ENCODE measurements around the gene ACVR1C. TPM values are rescaled to one million over a fixed set of nuclear protein-coding genes. Genes with fewer than 3 reads are reported as not detected.

The ACVR1C gene
- total and polyA plus RNA-seq, 3 experiments from 2014 or later, result 0.60 to 0.66 (median 0.61) TPM

GRCh38 chr2:157506586-157506985 is 122.1 kb downstream of the ACVR1C start:
- ChIA-PET CTCF (interaction anchor here (1.0 kb wide), 1 partner anchor 504 kb away, joined by 3 read pairs; no protein-coding TSS in a partner anchor), POLR2A (no interaction called here)
- Histone ChIP-seq H3K36me3 (ENCODE audit: insufficient read depth, low read length) (no peaks in the 10 kb centered on the region), H3K27ac (ENCODE audit: low read depth, low read length) (no peak overlapping the region), H3K27me3 (ENCODE audit: insufficient read depth, low read length, poor library complexity, severe bottlenecking) (no peaks in the 10 kb centered on the region), H3K4me1 (ENCODE audit: insufficient read depth, low read length) (no peaks in the 10 kb centered on the region), H3K4me3 (ENCODE audit: low read length) (no peak overlapping the region), H3K9me3 (ENCODE audit: low read length) (no peaks in the 10 kb centered on the region)
- no peak for DNase-seq
- Mint-ChIP-seq H3K4me3 (no peak overlapping the region), H3K27ac (no peak overlapping the region), H3K27me3 (peaks cover 5 to 42% of the 10 kb centered on the region in 2 donors), H3K9me3 (peaks cover 4 to 11% (median 9%) of the 10 kb centered on the region in 5 donors), H3K4me1 (peaks cover 0 to 2% (median under 1%) of the 10 kb centered on the region in 3 donors), H3K36me3 (peaks cover 0 to 20% (median 0%) of the 10 kb centered on the region in 3 donors)

GRCh38 chr2:157504623-157505022 is 124.0 kb downstream of the ACVR1C start:
- H3K27ac ChIP-seq (ENCODE audit: low read depth, low read length), result no peak overlapping the region
- POLR2A ChIA-PET, result no interaction called here

DNA sequence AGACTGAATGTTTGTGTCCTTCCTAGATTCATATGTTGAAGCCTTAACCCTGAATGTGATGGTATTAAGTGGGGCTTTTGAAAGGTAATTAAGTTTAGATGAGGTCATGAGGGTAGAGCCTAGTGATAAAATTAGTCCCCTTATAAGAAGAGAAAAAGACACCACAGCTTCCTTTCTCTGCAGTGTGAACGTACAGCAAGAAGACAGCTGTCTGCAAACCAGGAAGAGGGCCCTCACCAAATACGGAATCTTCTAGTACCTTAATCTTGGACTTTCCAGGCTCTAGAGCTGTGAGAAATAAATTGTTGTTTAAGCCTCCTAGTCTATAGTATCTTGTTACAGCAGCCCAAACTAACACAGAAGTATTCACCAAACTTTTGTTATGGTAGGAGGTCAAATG is 127.6 kb downstream of the ACVR1C start:
- Mint-ChIP-seq H3K27ac (no peak overlapping the region), H3K36me3 (peaks cover 0 to 13% (median 0%) of the 10 kb centered on the region in 3 donors), H3K4me1 (peaks cover 9 to 15% (median 14%) of the 10 kb centered on the region in 3 donors), H3K9me3 (peaks cover 0 to 8% (median 5%) of the 10 kb centered on the region in 5 donors), H3K27me3 (peaks cover 3 to 9% of the 10 kb centered on the region in 2 donors), H3K4me3 (no peak overlapping the region)
- ChIA-PET CTCF (interaction anchor here (1.0 kb wide), 1 partner anchor 173 kb away, joined by 3 read pairs; no protein-coding TSS in a partner anchor), POLR2A (no interaction called here)
- no peak overlapping the region for H3K27ac ChIP-seq (ENCODE audit: low read depth, low read length)
- H3K4me1 ChIP-seq (ENCODE audit: insufficient read depth, low read length), result no peaks in the 10 kb centered on the region
- H3K36me3 ChIP-seq (ENCODE audit: insufficient read depth, low read length), result no peaks in the 10 kb centered on the region
- no peaks in the 10 kb centered on the region for H3K9me3 ChIP-seq (ENCODE audit: low read length)
- no peak overlapping the region for H3K4me3 ChIP-seq (ENCODE audit: low read length)
- H3K27me3 ChIP-seq (ENCODE audit: insufficient read depth, low read length, poor library complexity, severe bottlenecking), result no peaks in the 10 kb centered on the region
- no peak for DNase-seq

More at GRCh38 chr2:157504623-157505022, 124.0 kb downstream of the ACVR1C start:
- Mint-ChIP-seq H3K36me3 (peaks cover 0 to 20% (median 0%) of the 10 kb centered on the region in 3 donors), H3K4me1 (peaks cover 10% of the 10 kb centered on the region in 3 donors), H3K27me3 (peaks cover 5 to 32% of the 10 kb centered on the region in 2 donors), H3K4me3 (no peak overlapping the region), H3K9me3 (peaks cover 4 to 11% (median 9%) of the 10 kb centered on the region in 5 donors), H3K27ac (no peak overlapping the region)
- H3K9me3 ChIP-seq (ENCODE audit: low read length), result no peaks in the 10 kb centered on the region
- H3K36me3 ChIP-seq (ENCODE audit: insufficient read depth, low read length), result no peaks in the 10 kb centered on the region
- no peak for DNase-seq
- H3K4me1 ChIP-seq (ENCODE audit: insufficient read depth, low read length), result no peaks in the 10 kb centered on the region
- CTCF ChIA-PET, result interaction anchor here (1.0 to 1.7 kb wide), 3 partner anchors 12 to 203 kb away, joined by 3 to 4 read pairs (median 3); no protein-coding TSS in a partner anchor
- H3K4me3 ChIP-seq (ENCODE audit: low read length), result no peak overlapping the region
- no peaks in the 10 kb centered on the region for H3K27me3 ChIP-seq (ENCODE audit: insufficient read depth, low read length, poor library complexity, severe bottlenecking)

GRCh38 chr2:157500334-157500733 is 128.3 kb downstream of the ACVR1C start:
- POLR2A ChIA-PET, result no interaction called here
- no peak overlapping the region for H3K27ac Mint-ChIP-seq
- peaks cover 2 to 5% of the 10 kb centered on the region in 2 donors for H3K27me3 Mint-ChIP-seq
- no peak overlapping the region for H3K27ac ChIP-seq (ENCODE audit: low read depth, low read length)
- H3K36me3 ChIP-seq (ENCODE audit: insufficient read depth, low read length), result no peaks in the 10 kb centered on the region
- H3K4me3 ChIP-seq (ENCODE audit: low read length), result no peak overlapping the region
- no peaks in the 10 kb centered on the region for H3K4me1 ChIP-seq (ENCODE audit: insufficient read depth, low read length)
- H3K9me3 ChIP-seq (ENCODE audit: low read length), result no peaks in the 10 kb centered on the region
- no peak overlapping the region for H3K4me3 Mint-ChIP-seq
- peaks cover 0 to 5% (median 2%) of the 10 kb centered on the region in 5 donors for H3K9me3 Mint-ChIP-seq
- H3K36me3 Mint-ChIP-seq, result peaks cover 0 to 7% (median 0%) of the 10 kb centered on the region in 3 donors
- H3K27me3 ChIP-seq (ENCODE audit: insufficient read depth, low read length, poor library complexity, severe bottlenecking), result no peaks in the 10 kb centered on the region
- CTCF ChIA-PET, result interaction anchor here (1.0 kb wide), 1 partner anchor 173 kb away, joined by 3 read pairs; no protein-coding TSS in a partner anchor
- H3K4me1 Mint-ChIP-seq, result peaks cover 9 to 15% (median 14%) of the 10 kb centered on the region in 3 donors
- DNase-seq, result no peak

DNA sequence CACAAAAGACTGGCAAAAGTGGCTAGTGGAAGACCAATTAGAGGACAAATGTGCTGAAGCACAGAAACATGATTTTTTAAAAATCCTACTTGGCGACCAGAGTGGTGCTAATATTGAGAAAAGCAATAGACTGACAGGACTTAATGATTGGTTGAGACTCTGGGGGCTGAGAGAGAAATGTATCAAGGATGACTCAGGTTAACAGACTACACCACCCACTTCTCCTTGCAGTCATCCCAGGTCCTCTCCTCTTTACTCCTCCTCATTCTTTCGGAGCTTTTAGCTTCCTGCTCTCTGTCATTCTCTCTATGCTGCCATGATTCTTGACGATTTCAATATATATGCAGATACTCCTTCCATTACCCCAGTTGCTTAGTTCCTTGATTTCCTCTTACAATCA is 130.2 kb downstream of the ACVR1C start:
- Mint-ChIP-seq H3K4me1 (peaks cover 12 to 22% (median 18%) of the 10 kb centered on the region in 3 donors), H3K9me3 (no peaks in the 10 kb centered on the region), H3K27ac (no peak overlapping the region), H3K27me3 (peaks cover 0 to 1% of the 10 kb centered on the region in 2 donors), H3K4me3 (no peak overlapping the region), H3K36me3 (no peaks in the 10 kb centered on the region)
- Histone ChIP-seq H3K4me3 (ENCODE audit: low read length) (no peak overlapping the region), H3K9me3 (ENCODE audit: low read length) (no peaks in the 10 kb centered on the region), H3K36me3 (ENCODE audit: insufficient read depth, low read length) (no peaks in the 10 kb centered on the region), H3K4me1 (ENCODE audit: insufficient read depth, low read length) (no peaks in the 10 kb centered on the region), H3K27ac (ENCODE audit: low read depth, low read length) (no peak overlapping the region), H3K27me3 (ENCODE audit: insufficient read depth, low read length, poor library complexity, severe bottlenecking) (no peaks in the 10 kb centered on the region)
- POLR2A ChIA-PET, result no interaction called here
- DNase-seq, result no peak
- CTCF ChIA-PET, result interaction anchor here (1.3 to 2.2 kb wide), 3 partner anchors 15 to 172 kb away, joined by 3 to 15 read pairs (median 4); partner anchors contain the start of gene ERMN

DNA sequence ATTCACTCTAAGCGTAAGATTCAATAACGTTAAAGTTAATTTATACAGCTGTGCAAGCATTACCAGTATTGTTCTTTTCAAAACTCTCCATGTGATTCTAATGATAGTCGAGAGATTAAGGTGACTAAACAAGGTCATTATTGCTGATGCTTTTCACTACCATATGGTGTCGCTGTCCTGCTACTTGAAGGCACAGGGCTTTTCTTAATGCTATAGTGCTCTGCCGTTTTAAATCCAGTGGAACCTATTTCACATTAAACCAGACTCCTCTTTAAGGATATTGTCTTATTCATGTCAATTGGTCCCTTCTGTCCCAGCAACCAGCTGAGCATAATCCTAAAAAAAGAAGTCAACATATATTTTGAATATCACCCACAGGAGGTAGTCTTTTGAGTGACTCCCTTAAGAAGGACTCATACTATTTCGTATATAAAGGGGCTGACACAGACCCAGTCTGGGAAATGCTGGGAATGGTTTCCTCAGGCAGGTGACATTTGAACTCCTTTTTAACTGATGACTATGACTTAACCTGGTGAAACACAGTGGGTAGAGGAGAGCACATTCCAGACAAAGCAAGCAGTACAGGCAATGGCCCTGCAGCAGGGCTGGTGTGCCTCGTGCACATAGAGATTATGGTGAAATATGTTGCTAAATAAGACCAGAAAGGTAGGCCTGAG is 130.9 kb downstream of the ACVR1C start:
- POLR2A ChIA-PET, result no interaction called here
- Histone ChIP-seq H3K9me3 (ENCODE audit: low read length) (no peaks in the 10 kb centered on the region), H3K27ac (ENCODE audit: low read depth, low read length) (no peak overlapping the region), H3K4me1 (ENCODE audit: insufficient read depth, low read length) (peaks cover under 1% of the 10 kb centered on the region), H3K4me3 (ENCODE audit: low read length) (no peak overlapping the region), H3K36me3 (ENCODE audit: insufficient read depth, low read length) (no peaks in the 10 kb centered on the region), H3K27me3 (ENCODE audit: insufficient read depth, low read length, poor library complexity, severe bottlenecking) (no peaks in the 10 kb centered on the region)
- Mint-ChIP-seq H3K4me1 (peaks cover 19 to 30% (median 25%) of the 10 kb centered on the region in 3 donors), H3K27me3 (peaks cover 0 to 1% of the 10 kb centered on the region in 2 donors), H3K36me3 (no peaks in the 10 kb centered on the region), H3K4me3 (no peak overlapping the region), H3K27ac (no peak overlapping the region), H3K9me3 (no peaks in the 10 kb centered on the region)
- CTCF ChIA-PET, result interaction anchor here (0.8 to 2.2 kb wide), 12 partner anchors 10 to 520 kb away, joined by 3 to 15 read pairs (median 4); partner anchors contain the start of gene ERMN
- peak in 2 of 5 donors; percentile 28 to 46 for DNase-seq

- Histone ChIP-seq H3K27ac (ENCODE audit: low read depth, low read length) (no peak overlapping the region), H3K27me3 (ENCODE audit: insufficient read depth, low read length, poor library complexity, severe bottlenecking) (no peaks in the 10 kb centered on the region), H3K36me3 (ENCODE audit: insufficient read depth, low read length) (no peaks in the 10 kb centered on the region), H3K9me3 (ENCODE audit: low read length) (no peaks in the 10 kb centered on the region), H3K4me3 (ENCODE audit: low read length) (no peak overlapping the region), H3K4me1 (ENCODE audit: insufficient read depth, low read length) (peaks cover 14% of the 10 kb centered on the region)
- Mint-ChIP-seq H3K36me3 (no peaks in the 10 kb centered on the region), H3K27me3 (peaks cover 0 to 6% of the 10 kb centered on the region in 2 donors), H3K4me3 (no peak overlapping the region), H3K4me1 (peaks cover 17 to 29% (median 21%) of the 10 kb centered on the region in 3 donors), H3K27ac (peak overlapping the region in 1 of 8 donors; percentile 22), H3K9me3 (no peaks in the 10 kb centered on the region)
- ChIA-PET POLR2A (interaction anchor here (1.4 kb wide), 1 partner anchor 51 kb away, joined by 4 read pairs; no protein-coding TSS in a partner anchor), CTCF (interaction anchor here (0.9 to 6.0 kb wide), 22 partner anchors 11 to 405 kb away, joined by 3 to 60 read pairs (median 4); partner anchors contain the start of gene CYTIP)
- peak; percentile 31 to 79 (median 54) for DNase-seq
Measured at GRCh38 chr2:157492189-157492773, 136.4 kb downstream of the ACVR1C start.
